HG02885 (cell line): ENCODE data around the gene PRX.
A peak's percentile ranks its signal among the peaks of the same experiment; 100 is the strongest.

ENCODE experiments used
- ATAC-seq: cut with Tn5 transposase; IDR thresholded peaks from one replicate; pipeline ENCODE4 v1.9.1; 2021; ENCODE audit warnings: mild to moderate bottlenecking; ENCODE audit not compliant: unreplicated experiment, poor library complexity

Gene PRX

GRCh38 chr19:40367577-40368434 is 45.4 kb downstream of the PRX start:
- ATAC-seq = no peak

- ATAC-seq = no peak
Observed at GRCh38 chr19:40366697-40367561, 46.2 kb downstream of the PRX start.

GRCh38 chr19:40365613-40366401 is 47.4 kb downstream of the PRX start:
- ATAC-seq = peak; percentile 55

GRCh38 chr19:40365010-40365409 is 48.2 kb downstream of the PRX start:
- no peak for ATAC-seq

GRCh38 chr19:40363069-40363468 is 50.1 kb downstream of the PRX start:
- ATAC-seq = no peak

GRCh38 chr19:40362160-40362559 is 51.0 kb downstream of the PRX start:
- ATAC-seq = no peak

GRCh38 chr19:40360708-40361241 is 52.4 kb downstream of the PRX start:
- ATAC-seq = no peak

GRCh38 chr19:40360020-40360707 is 53.0 kb downstream of the PRX start:
- no peak for ATAC-seq

GRCh38 chr19:40358773-40359172 is 54.4 kb downstream of the PRX start:
- ATAC-seq = no peak

- no peak for ATAC-seq
Observed at GRCh38 chr19:40357640-40358039, 55.5 kb downstream of the PRX start.

GRCh38 chr19:40356681-40357595 is 56.2 kb downstream of the PRX start:
- ATAC-seq = no peak

- no peak for ATAC-seq
Observed at GRCh38 chr19:40355975-40356680, 57.0 kb downstream of the PRX start.

- no peak for ATAC-seq
Observed at GRCh38 chr19:40348961-40349507, 64.1 kb downstream of the PRX start.

- peak; percentile 97 for ATAC-seq
Observed at GRCh38 chr19:40348125-40348913, 64.9 kb downstream of the PRX start, which contains the start of the genes C19orf47 and PLD3. Gene C19orf47 (minus strand): TSS chr19:40348397. CDS start chr19:40341857, 6,540 bp downstream. Gene PLD3 (plus strand): TSS chr19:40348695. CDS start chr19:40366484, 17,789 bp downstream.

- no peak for ATAC-seq
Observed at GRCh38 chr19:40344422-40344821, 68.8 kb downstream of the PRX start.
